ENCODE measurements around the gene MLN. TPM values are rescaled to one million over a fixed set of nuclear protein-coding genes. Genes with fewer than 3 reads are reported as not detected.

Gene MLN
- total RNA-seq, 4 donors from 2014 or later, result not detected

GRCh38 chr6:33746036-33746600 lies 57.7 kb downstream of the MLN start:
- Histone ChIP-seq H3K9me3 (no peaks in the 10 kb centered on the region), H3K4me3 (peak overlapping the region; percentile 12 to 38 (median 22)), H3K4me1 (peaks cover 0 to 18% (median 0%) of the 10 kb centered on the region in 4 donors), H3K27ac (peak overlapping the region; percentile 25 to 82 (median 70)), H3K36me3 (no peaks in the 10 kb centered on the region), H3K27me3 (no peaks in the 10 kb centered on the region)
- TF ChIP-seq CTCF (IDR thresholded peaks at IDR 0.05), result no peak
- no peak for TF ChIP-seq POLR2A (IDR thresholded peaks at IDR 0.05)
- DNase-seq, result no peak

GRCh38 chr6:33745548-33745947 lies 58.3 kb downstream of the MLN start:
- TF ChIP-seq POLR2A (IDR thresholded peaks at IDR 0.05), result no peak
- no peak for TF ChIP-seq CTCF (IDR thresholded peaks at IDR 0.05)
- no peaks in the 10 kb centered on the region for H3K9me3 ChIP-seq
- H3K36me3 ChIP-seq, result no peaks in the 10 kb centered on the region
- H3K27me3 ChIP-seq, result no peaks in the 10 kb centered on the region
- peak overlapping the region in 3 of 4 donors; percentile 59 to 82 (median 82) for H3K27ac ChIP-seq
- no peak for DNase-seq
- H3K4me3 ChIP-seq, result peak overlapping the region in 2 of 4 donors; percentile 32 to 38
- H3K4me1 ChIP-seq, result peaks cover 0 to 18% (median 0%) of the 10 kb centered on the region in 4 donors

DNA sequence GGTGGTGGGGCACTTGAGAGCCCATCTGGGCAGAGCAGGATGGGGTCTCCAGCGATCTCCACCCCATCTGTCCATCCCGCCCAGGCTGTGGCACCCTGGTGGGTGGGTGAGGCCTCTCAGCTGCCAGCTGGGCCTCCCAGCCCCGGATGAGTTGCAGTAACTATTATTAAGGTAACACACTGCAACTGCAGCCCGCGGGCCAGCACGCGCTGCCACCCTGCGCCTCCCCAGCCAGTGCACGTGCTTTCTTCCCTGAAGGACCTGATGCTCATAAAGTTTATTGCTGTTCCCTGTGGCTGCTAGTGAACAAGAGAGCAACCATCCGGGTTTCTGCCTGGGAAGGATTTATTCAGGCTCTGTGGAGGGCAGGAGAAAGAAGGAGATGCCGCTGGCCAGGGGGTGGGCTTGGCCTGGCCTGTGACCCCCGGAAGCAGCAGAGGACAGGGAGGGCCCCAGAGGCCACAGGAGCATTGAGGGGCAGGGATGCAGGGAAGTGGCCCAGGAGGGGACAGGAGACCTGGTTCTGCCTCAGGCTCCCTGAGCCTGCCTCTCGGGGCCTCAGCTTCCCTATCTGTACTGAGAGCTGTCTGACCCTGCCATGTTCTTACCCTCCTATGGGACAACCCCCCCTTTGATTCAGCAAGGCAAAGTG lies 58.8 kb downstream of the MLN start:
- no peaks in the 10 kb centered on the region for H3K9me3 ChIP-seq
- H3K4me1 ChIP-seq, result peaks cover 0 to 18% (median 0%) of the 10 kb centered on the region in 4 donors
- no peaks in the 10 kb centered on the region for H3K36me3 ChIP-seq
- H3K4me3 ChIP-seq, result peak overlapping the region in 2 of 4 donors; percentile 32 to 38
- TF ChIP-seq POLR2A (IDR thresholded peaks at IDR 0.05), result no peak
- no peak for TF ChIP-seq CTCF (IDR thresholded peaks at IDR 0.05)
- peak in 2 of 3 donors; percentile 68 to 73 for DNase-seq
- no peaks in the 10 kb centered on the region for H3K27me3 ChIP-seq
- peak overlapping the region in 2 of 4 donors; percentile 82 for H3K27ac ChIP-seq

Other genes with a start within 250 kb of the MLN start
- 10 to 100 TPM; 28.9 to 71.7 (median 66.3) TPM for gene BAK1, start 223.7 kb downstream of the MLN start, total RNA-seq
- gene ITPR3, start 182.7 kb downstream of the MLN start, total RNA-seq, result 100 to 1,000 TPM; 139 to 250 (median 182) TPM
- 10 to 100 TPM in 1 of 4 donors, 1 to 10 TPM in 3; 4.6 to 19.6 (median 6.9) TPM for gene UQCC2, start 92.3 kb downstream of the MLN start, total RNA-seq
- gene IP6K3, start 57.1 kb downstream of the MLN start, total RNA-seq, result 1 to 10 TPM in 3 of 4 donors, under 1 TPM in 1; 0.88 to 5.8 (median 1.6) TPM
- gene LEMD2, start 14.9 kb downstream of the MLN start, total RNA-seq, result 10 to 100 TPM; 53.8 to 85.3 (median 75.8) TPM

All from Peyer's patch (tissue), 4 donors.